Sigmoid colon (tissue), 7 donors: ENCODE results near the gene MTURN. TPM values are rescaled to one million over a fixed set of nuclear protein-coding genes. Genes with fewer than 3 reads are reported as not detected.
A peak's percentile ranks its signal among the peaks of the same experiment; 100 is the strongest.

Source experiments
- DNase-seq: peaks from one replicate; pipeline ENCODE4 v3.0.0-alpha.2; 2019
- H3K27ac ChIP-seq, 4 donors: fragments of 200-600 bp; sonication (generic); one replicate each; pipeline ENCODE4 v1.5.1; 2016 to 2019; ENCODE audit warnings: mild to moderate bottlenecking in 1 of 4
- H3K27me3 ChIP-seq, 3 donors: fragments of 200-600 bp; sonication (generic); one replicate each; pipeline ENCODE4 v1.5.1; 2019; ENCODE audit warnings: mild to moderate bottlenecking in 1 of 3
- H3K36me3 ChIP-seq, 4 donors: fragments of 200-600 bp; sonication (generic); one replicate each; pipeline ENCODE4 v1.5.1; 2016 to 2019
- H3K4me1 ChIP-seq, 4 donors: fragments of 200-600 bp; sonication (generic); one replicate each; pipeline ENCODE4 v1.5.1; 2017 to 2019
- H3K4me3 ChIP-seq, 4 donors: fragments of 200-600 bp; sonication (generic); one replicate each; pipeline ENCODE4 v1.5.1; 2017 to 2019; ENCODE audit warnings: mild to moderate bottlenecking in 2 of 4, moderate library complexity in 1 of 4
- H3K9me3 ChIP-seq, 4 donors: fragments of 200-600 bp in 3 of 4; sonication (generic) in 3 of 4; one replicate each; pipeline versions ENCODE4 v1.5.1 to v1.6.1; 2013 to 2019
- CTCF ChIP-seq, 4 experiments: fragments of 450-650 bp in 3 of 4; fragments of 200-600 bp in 1 of 4; IDR thresholded peaks; one replicate each; pipeline ENCODE4 v1.5.1; 2016 to 2019; ENCODE audit warnings: antibody characterized with exemption in 4 of 4, mild to moderate bottlenecking in 3 of 4, moderate library complexity in 2 of 4
- EP300 ChIP-seq, 4 donors: sonication (generic); formaldehyde crosslinking; IDR thresholded peaks; one replicate each; pipeline ENCODE4 v1.6.1; 2017; ENCODE audit warnings: antibody characterized with exemption in 4 of 4
- POLR2A ChIP-seq, 2 donors: fragments of 450-650 bp; IDR thresholded peaks; one replicate each; pipeline ENCODE4 v1.6.1; 2016; ENCODE audit warnings: antibody characterized with exemption in 2 of 2, mild to moderate bottlenecking in 2 of 2, moderate library complexity in 2 of 2
- POLR2AphosphoS5 ChIP-seq, 4 donors: sonication (generic); formaldehyde crosslinking; IDR thresholded peaks; one replicate each; pipeline ENCODE4 v1.6.1; 2017; ENCODE audit warnings: antibody characterized with exemption in 4 of 4
- WGBS, 2 donors: extraction: QIAGEN DNeasy Blood & Tissue Kit; methylation state at CpG; one replicate each; pipeline ENCODE4 v1.1.7; 2013; 5-methylcytosine and 5-hydroxymethylcytosine counted together
- intact Hi-C: fragments of 100-400 bp; cut with DNase I; formaldehyde crosslinking; loops from one replicate; pipeline ENCODE4 v1.15.1; 2023
- polyA plus RNA-seq, 3 donors: library from polyadenylated mRNA; stranded (reverse); fragments of 200-250 nt; gene quantifications; one replicate each; pipeline ENCODE4 v1.2.3, GENCODE V29; 2013
- total RNA-seq, 4 donors: library from RNA; depleted of rRNA; stranded (reverse); fragments of >200 nt; gene quantifications; one replicate each; pipeline ENCODE4 v1.1.0, GENCODE V29; 2016
- donor health status: healthy with polysubstance abuse.
- donor health status: Bipolar disorder and iron deficiency.
- donor health status: healthy.

Gene MTURN
- total and polyA plus RNA-seq, 7 donors = 7.2 to 102 (median 75.9) TPM

- no peak for DNase-seq
- H3K9me3 ChIP-seq = peaks cover 0 to 5% (median 0%) of the 10 kb centered on the region in 4 donors
- H3K36me3 ChIP-seq = no peaks in the 10 kb centered on the region
- WGBS, 2 donors = 90 to 95% methylated on average over 34 of the region's 34 CpGs
- no peak overlapping the region for H3K4me3 ChIP-seq
- no peak overlapping the region for H3K27ac ChIP-seq
- TF ChIP-seq EP300 (IDR thresholded peaks at IDR 0.05) (no peak), POLR2A (IDR thresholded peaks at IDR 0.05) (no peak), CTCF (IDR thresholded peaks at IDR 0.05) (no peak), POLR2AphosphoS5 (IDR thresholded peaks at IDR 0.05) (no peak)
- no peaks in the 10 kb centered on the region for H3K4me1 ChIP-seq
- H3K27me3 ChIP-seq = no peaks in the 10 kb centered on the region
- intact Hi-C loops = no loop called here
Observed at GRCh38 chr7:30115709-30116297, 19.0 kb upstream of the MTURN start.

- 91 to 93% methylated on average over 6 of the region's 6 CpGs for WGBS, 2 donors
- intact Hi-C loops = no loop called here
- TF ChIP-seq EP300 (IDR thresholded peaks at IDR 0.05) (no peak), POLR2A (IDR thresholded peaks at IDR 0.05) (no peak), CTCF (IDR thresholded peaks at IDR 0.05) (no peak), POLR2AphosphoS5 (IDR thresholded peaks at IDR 0.05) (no peak)
- no peak for DNase-seq
- Histone ChIP-seq H3K27ac (peak overlapping the region in 1 of 4 donors; percentile 14), H3K9me3 (peaks cover 0 to 5% (median 0%) of the 10 kb centered on the region in 4 donors), H3K36me3 (no peaks in the 10 kb centered on the region), H3K4me1 (no peaks in the 10 kb centered on the region), H3K27me3 (no peaks in the 10 kb centered on the region), H3K4me3 (no peak overlapping the region)
Observed at GRCh38 chr7:30116771-30117170, 18.0 kb upstream of the MTURN start.

- Histone ChIP-seq H3K4me3 (no peak overlapping the region), H3K36me3 (no peaks in the 10 kb centered on the region), H3K27me3 (no peaks in the 10 kb centered on the region), H3K27ac (no peak overlapping the region), H3K9me3 (peaks cover 0 to 5% (median 0%) of the 10 kb centered on the region in 4 donors), H3K4me1 (no peaks in the 10 kb centered on the region)
- TF ChIP-seq POLR2AphosphoS5 (IDR thresholded peaks at IDR 0.05) = no peak
- TF ChIP-seq EP300 (IDR thresholded peaks at IDR 0.05) = no peak
- no peak for TF ChIP-seq POLR2A (IDR thresholded peaks at IDR 0.05)
- TF ChIP-seq CTCF (IDR thresholded peaks at IDR 0.05) = no peak
- WGBS, 2 donors = 93 to 94% methylated on average over 4 of the region's 4 CpGs
- intact Hi-C loops = no loop called here
- DNase-seq = no peak
Observed at GRCh38 chr7:30117896-30118295, 16.9 kb upstream of the MTURN start.

- no peak for TF ChIP-seq EP300 (IDR thresholded peaks at IDR 0.05)
- no peak for TF ChIP-seq POLR2AphosphoS5 (IDR thresholded peaks at IDR 0.05)
- TF ChIP-seq POLR2A (IDR thresholded peaks at IDR 0.05) = no peak
- no peak for TF ChIP-seq CTCF (IDR thresholded peaks at IDR 0.05)
- WGBS, 2 donors = 81 to 83% methylated on average over 4 of the region's 4 CpGs
- intact Hi-C loops = no loop called here
Observed at GRCh38 chr7:30119890-30120577, 14.8 kb upstream of the MTURN start.

More at GRCh38 chr7:30119890-30120577, 14.8 kb upstream of the MTURN start:
- Histone ChIP-seq H3K27me3 (no peaks in the 10 kb centered on the region), H3K4me1 (no peaks in the 10 kb centered on the region), H3K9me3 (no peaks in the 10 kb centered on the region), H3K27ac (no peak overlapping the region), H3K36me3 (no peaks in the 10 kb centered on the region), H3K4me3 (no peak overlapping the region)
- no peak for DNase-seq
